Skeletal muscle satellite cell (primary cell): Measurements from ENCODE around the gene PREX1.

Experiments used
- H3K27me3 ChIP-seq: 2 replicates; pipeline ENCODE4 v1.7.0; 2013; ENCODE audit warnings: low read length; ENCODE audit not compliant: control insufficient read depth, insufficient read depth
- H3K36me3 ChIP-seq: 2 replicates; pipeline ENCODE4 v1.7.0; 2013; ENCODE audit warnings: mild to moderate bottlenecking, control low read depth, low read length; ENCODE audit not compliant: insufficient read depth
- H3K4me1 ChIP-seq: 2 replicates; pipeline ENCODE4 v1.7.0; 2013; ENCODE audit warnings: low read length; ENCODE audit not compliant: control insufficient read depth, insufficient read depth
- H3K4me2 ChIP-seq: 2 replicates; pipeline ENCODE4 v1.7.0; 2013; ENCODE audit warnings: mild to moderate bottlenecking, low read length
- H3K4me3 ChIP-seq: 2 replicates; pipeline ENCODE4 v1.7.0; 2013; ENCODE audit warnings: low read length
- H3K9ac ChIP-seq: 2 replicates; pipeline ENCODE4 v1.7.0; 2013; ENCODE audit warnings: mild to moderate bottlenecking, low read depth, low read length, moderate library complexity
- H3K9me3 ChIP-seq: replicated peaks from 2 replicates; pipeline ENCODE4 v1.7.0; 2013; ENCODE audit warnings: mild to moderate bottlenecking, control low read depth, low read length

The PREX1 gene

GRCh38 chr20:48711696-48712464, 115.9 kb downstream of the PREX1 start:
- no peaks in the 10 kb centered on the region for H3K9me3 ChIP-seq
- H3K4me2 ChIP-seq: no peak overlapping the region
- no peaks in the 10 kb centered on the region for H3K36me3 ChIP-seq
- no peak overlapping the region for H3K4me3 ChIP-seq
- H3K4me1 ChIP-seq: no peaks in the 10 kb centered on the region
- no peak overlapping the region for H3K9ac ChIP-seq
- H3K27me3 ChIP-seq: no peaks in the 10 kb centered on the region

GRCh38 chr20:48711044-48711428, 116.8 kb downstream of the PREX1 start:
- Histone ChIP-seq H3K36me3 (no peaks in the 10 kb centered on the region), H3K9ac (no peak overlapping the region), H3K4me1 (no peaks in the 10 kb centered on the region), H3K4me2 (no peak overlapping the region), H3K9me3 (no peaks in the 10 kb centered on the region), H3K4me3 (no peak overlapping the region), H3K27me3 (no peaks in the 10 kb centered on the region)

DNA sequence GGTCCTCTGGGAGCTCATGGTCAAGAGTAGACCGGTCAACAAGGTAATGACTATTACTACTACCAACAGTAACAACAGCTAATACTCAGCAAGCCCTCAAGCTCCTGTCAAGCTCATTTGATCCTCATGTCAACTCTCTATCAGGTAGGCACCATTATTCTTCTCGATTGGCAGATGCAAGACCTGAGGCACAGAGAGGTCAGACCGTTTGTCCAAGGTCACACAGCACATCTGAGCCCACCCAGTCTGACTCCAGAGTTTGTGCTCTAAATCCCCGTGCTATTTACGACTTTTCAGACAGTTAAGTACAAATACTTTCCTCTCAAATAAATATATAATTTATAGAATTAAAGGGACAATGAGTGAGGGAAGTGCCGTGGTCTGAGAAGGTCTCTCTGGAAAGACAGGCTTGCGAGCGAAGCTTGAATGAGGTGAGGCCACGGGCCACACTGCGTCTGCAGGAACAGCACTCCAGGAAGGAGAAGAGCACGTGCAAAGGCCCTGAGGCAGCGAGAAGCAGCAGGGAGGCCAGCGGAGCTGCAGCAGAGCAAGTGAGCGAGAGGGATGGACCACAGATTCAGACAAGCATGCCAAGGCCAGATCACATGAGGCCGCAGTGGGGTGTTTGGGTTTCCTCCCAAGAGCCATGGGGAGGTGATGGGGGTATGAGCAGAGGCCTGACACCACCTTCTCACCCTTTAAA, 117.3 kb downstream of the PREX1 start:
- Histone ChIP-seq H3K4me3 (no peak overlapping the region), H3K36me3 (no peaks in the 10 kb centered on the region), H3K27me3 (no peaks in the 10 kb centered on the region), H3K4me2 (no peak overlapping the region), H3K9ac (no peak overlapping the region), H3K9me3 (no peaks in the 10 kb centered on the region), H3K4me1 (no peaks in the 10 kb centered on the region)

DNA sequence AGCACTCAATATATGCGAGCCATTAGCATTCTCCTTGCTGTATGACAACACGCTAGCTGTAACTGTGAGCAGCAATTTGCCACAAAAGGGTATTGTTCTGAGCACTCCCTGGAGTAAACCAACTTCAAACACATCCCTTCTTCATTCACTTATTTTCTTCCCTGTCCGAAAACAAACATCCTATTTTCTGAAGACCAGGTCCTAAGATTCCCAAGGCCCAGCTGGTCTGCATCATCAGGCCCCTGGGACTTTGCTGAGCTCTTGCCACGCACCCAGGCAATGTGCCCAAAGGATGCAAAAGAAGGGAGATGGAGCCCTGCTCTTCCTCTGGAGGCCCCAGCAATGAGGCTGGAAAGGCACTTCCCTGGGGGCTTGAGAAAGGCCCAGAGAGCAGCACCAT, 118.1 kb downstream of the PREX1 start:
- no peak overlapping the region for H3K9ac ChIP-seq
- no peaks in the 10 kb centered on the region for H3K4me1 ChIP-seq
- no peaks in the 10 kb centered on the region for H3K27me3 ChIP-seq
- H3K36me3 ChIP-seq: no peaks in the 10 kb centered on the region
- H3K4me2 ChIP-seq: no peak overlapping the region
- H3K4me3 ChIP-seq: no peak overlapping the region
- no peaks in the 10 kb centered on the region for H3K9me3 ChIP-seq

GRCh38 chr20:48709058-48709691, 118.6 kb downstream of the PREX1 start:
- Histone ChIP-seq H3K4me1 (no peaks in the 10 kb centered on the region), H3K4me3 (no peak overlapping the region), H3K36me3 (no peaks in the 10 kb centered on the region), H3K27me3 (no peaks in the 10 kb centered on the region), H3K9me3 (no peaks in the 10 kb centered on the region), H3K4me2 (no peak overlapping the region), H3K9ac (no peak overlapping the region)

GRCh38 chr20:48708630-48709029, 119.2 kb downstream of the PREX1 start:
- Histone ChIP-seq H3K4me2 (no peak overlapping the region), H3K4me1 (no peaks in the 10 kb centered on the region), H3K4me3 (no peak overlapping the region), H3K9ac (no peak overlapping the region), H3K9me3 (no peaks in the 10 kb centered on the region), H3K36me3 (no peaks in the 10 kb centered on the region), H3K27me3 (peaks cover 1% of the 10 kb centered on the region)

GRCh38 chr20:48708116-48708515, 119.7 kb downstream of the PREX1 start:
- Histone ChIP-seq H3K9me3 (no peaks in the 10 kb centered on the region), H3K9ac (no peak overlapping the region), H3K4me2 (no peak overlapping the region), H3K36me3 (no peaks in the 10 kb centered on the region), H3K4me3 (no peak overlapping the region), H3K27me3 (peaks cover 4% of the 10 kb centered on the region), H3K4me1 (no peaks in the 10 kb centered on the region)

- no peaks in the 10 kb centered on the region for H3K36me3 ChIP-seq
Observed at GRCh38 chr20:48706710-48707365, 121.0 kb downstream of the PREX1 start.

GRCh38 chr20:48706116-48706656, 121.6 kb downstream of the PREX1 start:
- Histone ChIP-seq H3K36me3 (no peaks in the 10 kb centered on the region), H3K27me3 (peaks cover 4% of the 10 kb centered on the region), H3K9me3 (no peaks in the 10 kb centered on the region), H3K4me3 (no peak overlapping the region), H3K9ac (no peak overlapping the region), H3K4me1 (no peaks in the 10 kb centered on the region), H3K4me2 (no peak overlapping the region)

More at GRCh38 chr20:48706710-48707365, 121.0 kb downstream of the PREX1 start:
- Histone ChIP-seq H3K27me3 (peaks cover 4% of the 10 kb centered on the region), H3K4me1 (no peaks in the 10 kb centered on the region), H3K4me2 (no peak overlapping the region), H3K4me3 (no peak overlapping the region), H3K9me3 (no peaks in the 10 kb centered on the region), H3K9ac (no peak overlapping the region)

DNA sequence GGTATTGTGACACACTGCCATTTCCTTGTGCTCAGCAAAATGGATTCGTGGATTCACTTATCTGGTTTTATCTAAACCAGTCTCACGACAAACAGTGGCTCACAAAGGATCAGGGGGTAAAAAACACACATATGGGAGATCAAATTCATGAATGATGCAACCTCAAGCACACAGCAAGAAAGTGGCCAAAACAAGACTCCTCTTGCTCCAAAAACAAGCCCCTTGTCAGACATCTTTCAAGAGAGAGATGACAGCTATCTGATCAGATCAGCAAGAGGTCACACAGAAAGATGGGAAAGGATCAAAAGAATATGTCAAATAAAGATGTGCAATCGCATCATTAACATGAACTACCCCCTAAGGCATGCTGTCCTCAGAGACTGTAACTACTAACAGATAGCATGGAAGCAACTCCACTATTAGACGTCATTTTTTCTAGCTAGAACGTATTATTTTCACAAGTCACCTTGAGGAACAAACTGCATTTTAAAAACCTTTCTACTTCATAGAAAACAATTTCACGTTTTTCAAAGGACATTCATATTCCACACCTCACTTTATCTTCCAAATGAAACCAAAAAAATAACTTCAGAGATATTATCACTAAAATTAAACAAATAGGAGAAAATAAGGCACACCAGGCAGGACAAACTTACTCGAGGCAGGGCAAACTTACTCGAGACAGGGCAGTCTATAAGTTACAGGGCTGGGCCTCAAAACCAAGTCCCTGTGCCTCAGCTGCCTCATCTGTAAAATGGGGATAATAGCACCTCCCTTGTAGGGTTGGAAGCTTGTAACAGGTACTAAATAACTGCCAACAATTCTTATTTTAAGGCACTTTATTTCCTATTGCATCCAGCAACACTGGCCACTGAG, 122.3 kb downstream of the PREX1 start:
- no peaks in the 10 kb centered on the region for H3K9me3 ChIP-seq
- H3K4me1 ChIP-seq: no peaks in the 10 kb centered on the region
- no peak overlapping the region for H3K4me2 ChIP-seq
- H3K36me3 ChIP-seq: no peaks in the 10 kb centered on the region
- H3K27me3 ChIP-seq: peaks cover 4% of the 10 kb centered on the region
- H3K4me3 ChIP-seq: no peak overlapping the region
- no peak overlapping the region for H3K9ac ChIP-seq
